AG09319 (cell line): ENCODE results near the gene SNCA.

Source experiments
- DNase-seq: peaks from one replicate; pipeline ENCODE4 v3.0.0-alpha.2; 2010; ENCODE audit warnings: low read depth; ENCODE audit errors: extremely low read depth
- TF ChIP-seq, protein P1 (sequence below): IDR thresholded peaks from 2 replicates; pipeline ENCODE4 v1.5.1; 2011; ENCODE audit warnings: low read depth, mild to moderate bottlenecking, inconsistent platforms, low read length, moderate library complexity

The SNCA gene

DNA sequence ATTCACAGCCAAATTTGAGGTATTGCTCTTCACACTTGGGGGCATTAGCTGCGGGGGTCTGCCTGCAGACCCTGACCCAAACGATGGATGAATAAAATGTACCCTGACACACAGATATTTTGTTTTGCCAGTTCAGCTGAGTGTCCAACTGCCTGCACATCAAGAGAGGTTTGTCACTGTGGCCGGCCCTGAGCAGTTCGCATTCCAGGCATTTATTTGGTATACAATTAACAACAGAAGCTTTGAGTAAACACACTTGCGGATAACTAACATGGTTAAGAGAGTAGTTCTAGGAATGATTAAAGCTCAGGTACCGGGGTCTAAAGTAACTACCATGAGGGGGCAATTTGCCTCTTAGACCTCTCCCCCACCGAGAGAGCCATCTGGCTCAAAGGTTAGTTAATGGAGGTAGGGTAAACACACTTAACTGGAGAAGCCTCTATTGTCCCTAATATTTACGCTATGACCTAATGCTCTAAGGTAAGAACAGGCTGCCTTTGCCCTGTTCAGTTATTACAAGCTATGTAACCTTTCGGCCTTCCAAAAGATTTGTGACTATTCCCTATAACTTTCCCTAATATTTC, 162.0 kb downstream of the SNCA start:
- TF ChIP-seq, protein P1, sequence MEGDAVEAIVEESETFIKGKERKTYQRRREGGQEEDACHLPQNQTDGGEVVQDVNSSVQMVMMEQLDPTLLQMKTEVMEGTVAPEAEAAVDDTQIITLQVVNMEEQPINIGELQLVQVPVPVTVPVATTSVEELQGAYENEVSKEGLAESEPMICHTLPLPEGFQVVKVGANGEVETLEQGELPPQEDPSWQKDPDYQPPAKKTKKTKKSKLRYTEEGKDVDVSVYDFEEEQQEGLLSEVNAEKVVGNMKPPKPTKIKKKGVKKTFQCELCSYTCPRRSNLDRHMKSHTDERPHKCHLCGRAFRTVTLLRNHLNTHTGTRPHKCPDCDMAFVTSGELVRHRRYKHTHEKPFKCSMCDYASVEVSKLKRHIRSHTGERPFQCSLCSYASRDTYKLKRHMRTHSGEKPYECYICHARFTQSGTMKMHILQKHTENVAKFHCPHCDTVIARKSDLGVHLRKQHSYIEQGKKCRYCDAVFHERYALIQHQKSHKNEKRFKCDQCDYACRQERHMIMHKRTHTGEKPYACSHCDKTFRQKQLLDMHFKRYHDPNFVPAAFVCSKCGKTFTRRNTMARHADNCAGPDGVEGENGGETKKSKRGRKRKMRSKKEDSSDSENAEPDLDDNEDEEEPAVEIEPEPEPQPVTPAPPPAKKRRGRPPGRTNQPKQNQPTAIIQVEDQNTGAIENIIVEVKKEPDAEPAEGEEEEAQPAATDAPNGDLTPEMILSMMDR, result no peak
- DNase-seq, result no peak
